DOHH2 (cell line): Measurements from ENCODE around the gene WNT7A.

Experiments used
- H3F3A ChIP-seq: fragments of 200-600 bp; sonication (generic), shearing (Covaris generic); 2 replicates; pipeline ENCODE4 v1.6.0; 2016; ENCODE audit warnings: antibody characterized with exemption, mild to moderate bottlenecking; ENCODE audit not compliant: control insufficient read depth, insufficient read depth
- H3K27ac ChIP-seq: fragments of 200-600 bp; sonication (generic); 2 replicates; pipeline ENCODE4 v1.5.1; 2014; ENCODE audit warnings: low read depth, mild to moderate bottlenecking, low read length, moderate library complexity
- H3K27me3 ChIP-seq: fragments of 200-600 bp; sonication (generic); 2 replicates; pipeline ENCODE4 v1.6.1; 2014; ENCODE audit warnings: mild to moderate bottlenecking, low read length, mixed read lengths; ENCODE audit not compliant: control insufficient read depth
- H3K36me3 ChIP-seq: fragments of 200-600 bp; sonication (generic); 2 replicates; pipeline ENCODE4 v1.6.1; 2014; ENCODE audit warnings: mild to moderate bottlenecking, low read length, moderate library complexity, mixed read lengths; ENCODE audit not compliant: control insufficient read depth
- H3K4me1 ChIP-seq: fragments of 200-600 bp; sonication (generic); 2 replicates; pipeline ENCODE4 v1.6.1; 2014; ENCODE audit warnings: mild to moderate bottlenecking, low read length, mixed read lengths; ENCODE audit not compliant: control insufficient read depth
- H3K4me2 ChIP-seq: fragments of 200-600 bp; sonication (generic); 2 replicates; pipeline ENCODE4 v1.6.0; 2014; ENCODE audit warnings: mild to moderate bottlenecking, low read length, moderate library complexity
- H3K4me3 ChIP-seq: fragments of 200-600 bp; sonication (generic); 2 replicates; pipeline ENCODE4 v1.5.1; 2014; ENCODE audit warnings: mild to moderate bottlenecking, low read length, mixed read lengths
- H3K79me2 ChIP-seq: fragments of 200-600 bp; sonication (generic); 2 replicates; pipeline ENCODE4 v1.6.1; 2014; ENCODE audit warnings: mild to moderate bottlenecking, low read length, mixed read lengths; ENCODE audit not compliant: control insufficient read depth
- H3K9me2 ChIP-seq: fragments of 200-600 bp; sonication (generic); replicated peaks from 2 replicates; pipeline ENCODE4 v1.6.1; 2014; ENCODE audit warnings: mild to moderate bottlenecking, low read length, mixed read lengths; ENCODE audit not compliant: control insufficient read depth
- H3K9me3 ChIP-seq: fragments of 200-600 bp; sonication (generic); 2 replicates; pipeline ENCODE4 v1.6.1; 2014; ENCODE audit warnings: antibody characterized with exemption, low read length, mixed read lengths; ENCODE audit not compliant: control insufficient read depth, insufficient read depth
- H4K20me1 ChIP-seq: fragments of 200-600 bp; sonication (generic); 2 replicates; pipeline ENCODE4 v1.6.0; 2014; ENCODE audit warnings: low read depth, mild to moderate bottlenecking, antibody characterized with exemption, low read length, moderate library complexity; ENCODE audit not compliant: control insufficient read depth, insufficient read depth
- EZH2phosphoT487 ChIP-seq: fragments of 200-600 bp; sonication (generic); IDR thresholded peaks from 2 replicates; pipeline ENCODE4 v1.6.1; 2017; ENCODE audit warnings: borderline replicate concordance, mild to moderate bottlenecking, antibody characterized with exemption, low read length, moderate library complexity, mixed read lengths
- TF ChIP-seq, protein P1 (sequence below): fragments of 200-600 bp; sonication (generic); IDR thresholded peaks from one replicate; pipeline ENCODE4 v1.5.1; 2014; ENCODE audit warnings: antibody characterized with exemption, mild to moderate bottlenecking, low read depth, low read length; ENCODE audit not compliant: poor library complexity, severe bottlenecking

Gene WNT7A

DNA sequence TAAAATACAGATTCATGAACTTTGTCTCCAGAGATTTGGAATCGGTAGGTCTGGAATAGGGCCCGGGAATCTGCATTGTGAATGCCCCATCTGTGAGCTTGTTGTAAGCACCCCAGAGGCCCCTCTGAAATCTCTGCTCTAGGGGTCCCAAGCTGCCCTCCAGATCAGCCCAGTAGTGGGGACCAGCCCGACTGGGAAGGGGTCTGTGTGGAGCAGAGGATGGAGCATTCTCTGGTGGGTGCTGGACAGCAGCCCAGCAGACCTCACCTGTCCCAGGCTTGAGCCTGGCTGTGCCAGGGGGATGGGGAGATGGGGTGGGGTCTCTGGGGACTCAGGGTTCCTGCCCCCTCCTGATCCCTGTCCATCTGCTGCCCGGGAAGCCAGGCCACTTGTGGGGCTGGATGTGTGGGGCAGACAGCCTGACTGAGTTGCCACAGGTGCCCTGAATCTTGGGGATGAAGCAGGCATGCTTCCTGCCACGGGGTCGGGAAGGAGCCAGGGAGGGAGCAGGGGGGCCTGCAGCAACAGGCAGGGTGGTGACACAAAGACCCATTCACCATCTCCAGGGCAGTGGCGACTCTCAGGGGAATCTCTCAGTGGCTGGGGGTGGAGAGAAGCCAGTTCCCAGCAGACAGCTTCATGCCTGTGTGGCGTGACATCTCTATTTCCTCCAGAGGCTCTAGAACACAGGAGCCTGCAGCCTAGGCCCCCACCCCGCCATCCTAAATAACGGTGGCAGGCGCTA is 99.3 kb downstream of the WNT7A start:
- TF ChIP-seq EZH2phosphoT487 = no peak
- TF ChIP-seq, protein P1, sequence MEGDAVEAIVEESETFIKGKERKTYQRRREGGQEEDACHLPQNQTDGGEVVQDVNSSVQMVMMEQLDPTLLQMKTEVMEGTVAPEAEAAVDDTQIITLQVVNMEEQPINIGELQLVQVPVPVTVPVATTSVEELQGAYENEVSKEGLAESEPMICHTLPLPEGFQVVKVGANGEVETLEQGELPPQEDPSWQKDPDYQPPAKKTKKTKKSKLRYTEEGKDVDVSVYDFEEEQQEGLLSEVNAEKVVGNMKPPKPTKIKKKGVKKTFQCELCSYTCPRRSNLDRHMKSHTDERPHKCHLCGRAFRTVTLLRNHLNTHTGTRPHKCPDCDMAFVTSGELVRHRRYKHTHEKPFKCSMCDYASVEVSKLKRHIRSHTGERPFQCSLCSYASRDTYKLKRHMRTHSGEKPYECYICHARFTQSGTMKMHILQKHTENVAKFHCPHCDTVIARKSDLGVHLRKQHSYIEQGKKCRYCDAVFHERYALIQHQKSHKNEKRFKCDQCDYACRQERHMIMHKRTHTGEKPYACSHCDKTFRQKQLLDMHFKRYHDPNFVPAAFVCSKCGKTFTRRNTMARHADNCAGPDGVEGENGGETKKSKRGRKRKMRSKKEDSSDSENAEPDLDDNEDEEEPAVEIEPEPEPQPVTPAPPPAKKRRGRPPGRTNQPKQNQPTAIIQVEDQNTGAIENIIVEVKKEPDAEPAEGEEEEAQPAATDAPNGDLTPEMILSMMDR = no peak
- Histone ChIP-seq H3K4me2 (no peak overlapping the region), H3F3A (no peaks in the 10 kb centered on the region), H3K4me1 (no peaks in the 10 kb centered on the region), H3K36me3 (no peaks in the 10 kb centered on the region), H3K79me2 (no peaks in the 10 kb centered on the region), H4K20me1 (no peaks in the 10 kb centered on the region), H3K9me2 (no peaks in the 10 kb centered on the region), H3K27me3 (peaks cover 10% of the 10 kb centered on the region; the same call in 1 of the 2 replicates), H3K9me3 (no peaks in the 10 kb centered on the region), H3K27ac (no peak overlapping the region), H3K4me3 (no peak overlapping the region)

DNA sequence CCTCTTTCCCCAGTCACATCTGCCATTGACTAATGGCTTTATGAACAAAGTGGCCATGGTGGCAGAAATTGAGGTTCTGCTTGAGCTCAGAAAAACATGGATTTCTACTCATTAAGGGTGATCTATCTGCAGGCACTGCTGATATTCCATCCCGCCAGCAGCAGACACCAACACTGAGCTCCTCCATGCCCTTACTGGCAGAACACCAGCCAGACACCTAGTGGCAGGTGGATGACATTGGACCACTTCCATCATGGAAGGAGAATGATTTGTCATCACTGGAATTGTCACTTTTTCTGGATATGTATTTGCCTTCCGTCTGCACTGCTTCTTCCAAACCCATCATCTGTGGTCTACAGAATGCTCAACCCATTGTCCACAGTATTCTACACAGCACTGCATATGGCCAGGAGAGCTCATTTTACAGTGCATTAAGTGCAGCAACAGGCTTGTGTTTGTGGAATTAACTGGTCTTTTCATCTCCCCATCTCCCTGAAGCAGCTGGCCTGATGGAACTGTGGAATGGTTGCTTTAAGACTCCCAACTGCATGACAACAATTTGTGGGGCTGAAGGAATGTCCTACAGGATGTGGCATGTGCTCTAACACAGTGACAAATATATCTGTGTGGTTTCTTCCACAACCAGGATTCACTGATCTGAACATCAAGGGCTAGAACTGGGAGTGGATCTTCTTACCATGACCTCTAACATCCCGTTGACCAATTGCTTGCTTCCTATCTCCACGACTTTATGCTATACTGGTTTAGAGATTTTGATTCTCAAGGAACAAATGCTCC is 103.4 kb downstream of the WNT7A start:
- peaks cover 10% of the 10 kb centered on the region; the same call in 1 of the 2 replicates for H3K27me3 ChIP-seq
- H3K27ac ChIP-seq = no peak overlapping the region
- no peaks in the 10 kb centered on the region for H3K4me1 ChIP-seq
- no peaks in the 10 kb centered on the region for H3K9me2 ChIP-seq
- H3K4me2 ChIP-seq = no peak overlapping the region
- no peaks in the 10 kb centered on the region for H3K79me2 ChIP-seq
- no peak overlapping the region for H3K4me3 ChIP-seq
- H4K20me1 ChIP-seq = no peaks in the 10 kb centered on the region
- H3F3A ChIP-seq = no peaks in the 10 kb centered on the region
- H3K36me3 ChIP-seq = no peaks in the 10 kb centered on the region
- H3K9me3 ChIP-seq = no peaks in the 10 kb centered on the region
- TF ChIP-seq, protein P1 = no peak
- TF ChIP-seq EZH2phosphoT487 = no peak

DNA sequence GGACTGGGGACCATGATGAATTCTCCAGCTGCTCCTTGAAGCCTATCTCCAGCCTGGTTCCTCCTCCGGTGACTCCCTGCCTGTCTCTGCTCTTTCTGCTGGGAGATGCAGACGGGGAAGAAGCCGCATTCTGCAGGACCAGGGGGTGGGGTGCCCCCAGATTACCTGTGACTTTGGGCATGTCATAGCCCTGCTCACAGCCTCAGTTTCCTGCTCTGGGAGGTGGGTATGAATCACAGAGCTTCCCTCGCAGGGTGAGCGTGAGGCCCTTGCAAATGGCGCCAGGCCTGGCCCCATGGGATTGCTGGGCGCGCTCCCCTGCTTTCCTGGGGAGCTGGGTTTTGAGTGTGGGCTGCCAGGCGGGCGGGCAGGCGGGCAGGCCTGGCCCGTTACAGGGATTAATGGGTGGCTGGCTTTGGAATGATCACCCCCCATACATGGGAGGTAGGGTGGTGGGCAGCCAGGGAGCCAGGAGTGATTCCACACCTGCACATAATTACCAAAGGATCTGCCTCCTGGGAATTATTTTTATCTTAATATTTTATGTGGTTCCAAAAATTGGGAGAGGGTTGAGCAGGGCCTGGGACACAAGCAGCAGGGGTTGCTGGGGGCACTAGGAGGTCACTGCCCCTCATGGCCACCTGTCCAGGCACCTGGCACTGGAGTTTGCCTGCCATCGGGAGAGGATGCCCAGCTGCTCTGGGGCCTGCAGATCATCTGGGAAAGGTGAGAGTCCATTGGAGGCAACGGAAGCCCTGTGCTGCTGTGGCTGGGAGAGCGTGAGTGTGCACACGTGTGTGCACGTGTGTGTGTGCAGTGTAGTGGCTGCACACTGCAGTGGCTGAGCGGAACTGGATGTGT is 106.8 kb downstream of the WNT7A start:
- no peaks in the 10 kb centered on the region for H3F3A ChIP-seq

More for the DNA sequence above, 106.8 kb downstream of the WNT7A start:
- H3K9me3 ChIP-seq = no peaks in the 10 kb centered on the region
- no peaks in the 10 kb centered on the region for H3K4me1 ChIP-seq
- no peaks in the 10 kb centered on the region for H4K20me1 ChIP-seq
- TF ChIP-seq, protein P1 = no peak
- no peak for TF ChIP-seq EZH2phosphoT487
- H3K4me2 ChIP-seq = no peak overlapping the region
- H3K27me3 ChIP-seq = no peaks in the 10 kb centered on the region
- H3K4me3 ChIP-seq = no peak overlapping the region
- no peaks in the 10 kb centered on the region for H3K36me3 ChIP-seq
- H3K9me2 ChIP-seq = no peaks in the 10 kb centered on the region
- no peaks in the 10 kb centered on the region for H3K79me2 ChIP-seq
- H3K27ac ChIP-seq = no peak overlapping the region
